DMS153 treated with DMSO at 0.1 percent for 48 hours (cell line): ENCODE measurements around the gene ARHGEF7.
"Not testable (repeated sequence)": the region's sequence is repeated elsewhere in the genome, so short reads cannot be mapped to it uniquely, and the experiment has no call there.

ENCODE experiments used
- DNase-seq: peaks from one replicate; lab custom pipeline; 2025; ENCODE audit not compliant: unreplicated experiment; lab: John Stamatoyannopoulos, UW

The ARHGEF7 gene

DNA sequence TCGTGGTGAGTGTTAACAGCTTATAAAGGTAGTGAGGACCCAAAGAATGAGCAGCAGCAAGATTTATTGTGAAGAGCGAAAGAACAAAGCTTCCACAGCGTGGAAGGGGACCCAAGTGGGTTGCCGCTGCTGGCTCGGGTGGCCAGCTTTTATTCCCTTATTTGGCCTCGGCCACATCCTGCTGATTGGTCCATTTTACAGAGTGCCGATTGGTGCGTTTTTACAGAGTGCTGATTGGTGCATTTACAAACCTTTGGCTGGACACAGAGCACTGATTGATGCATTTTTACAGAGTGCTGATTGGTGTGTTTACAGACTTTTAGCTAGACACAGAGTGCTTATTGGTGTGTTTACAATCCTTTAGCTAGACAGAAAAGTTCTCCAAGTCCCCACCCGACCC lies 74.4 kb downstream of the ARHGEF7 start:
- DNase-seq, result not testable (repeated sequence)

DNA sequence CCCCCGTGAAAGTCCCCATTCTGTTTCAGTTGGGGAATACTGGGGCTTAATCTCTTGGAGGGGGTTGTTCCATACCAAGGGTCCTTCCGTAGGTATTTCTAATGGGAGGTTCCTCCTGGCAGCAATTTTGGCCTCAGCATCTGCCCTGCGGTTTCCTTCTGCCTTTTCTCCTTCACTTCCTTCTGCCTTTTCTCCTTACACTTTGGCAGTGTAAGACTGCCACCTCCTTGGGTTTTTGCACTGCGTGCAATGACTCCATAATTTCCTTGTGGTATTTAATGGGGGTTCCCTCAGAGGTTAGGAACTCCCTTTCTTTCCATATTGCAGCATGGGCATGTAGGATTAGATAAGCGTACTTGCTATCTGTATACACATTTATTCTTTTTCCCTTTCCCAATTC lies 78.1 kb downstream of the ARHGEF7 start:
- DNase-seq, result not testable (repeated sequence)

DNA sequence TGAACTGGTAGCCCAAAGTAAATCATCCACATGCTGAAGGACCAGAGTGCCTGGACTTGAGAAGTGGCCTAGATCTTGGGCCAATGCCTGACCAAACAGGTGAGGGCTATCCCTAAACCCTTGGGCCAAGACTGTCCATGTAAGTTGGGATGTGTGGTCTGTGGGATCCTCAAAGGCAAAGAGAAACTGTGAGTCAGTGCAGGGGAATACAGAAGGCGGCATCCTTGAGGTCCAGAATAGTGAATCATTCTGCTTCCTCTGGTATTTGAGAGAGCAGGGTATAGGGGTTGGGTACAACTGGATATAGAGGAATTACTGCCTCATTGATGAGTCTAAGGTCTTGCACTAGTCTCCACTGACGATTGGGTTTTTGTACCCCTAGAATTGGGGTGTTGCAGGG lies 79.5 kb downstream of the ARHGEF7 start:
- DNase-seq, result not testable (repeated sequence)

DNA sequence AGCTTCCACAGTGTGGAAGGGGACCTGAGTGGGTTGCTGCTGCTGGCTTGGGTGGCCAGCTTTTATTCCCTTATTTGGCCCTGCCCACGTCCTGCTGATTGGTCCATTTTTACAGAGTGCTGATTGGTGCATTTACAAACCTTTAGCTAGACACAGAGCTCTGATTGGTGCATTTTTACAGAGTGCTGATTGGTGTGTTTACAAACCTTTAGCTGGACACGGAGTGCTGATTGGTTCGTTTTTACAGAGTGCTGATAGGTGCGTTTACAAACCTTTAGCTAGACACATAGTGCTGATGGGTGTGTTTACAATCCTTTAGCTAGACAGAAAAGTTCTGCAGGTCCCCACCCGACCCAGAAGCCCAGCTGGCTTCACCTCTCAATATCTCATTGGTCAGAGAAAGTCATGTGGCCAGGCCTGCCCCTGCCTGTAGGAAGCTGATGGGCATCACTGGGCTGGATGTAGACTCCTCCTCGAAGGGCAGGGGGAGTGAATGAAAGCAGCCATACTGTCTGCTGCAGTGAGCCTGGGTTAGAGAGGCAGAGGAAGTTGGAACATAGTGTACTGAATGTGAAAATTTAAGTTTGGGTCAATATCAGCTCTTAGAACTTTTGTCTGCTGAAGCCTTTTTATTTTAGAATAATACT lies 83.7 kb downstream of the ARHGEF7 start:
- not testable (repeated sequence) for DNase-seq

DNA sequence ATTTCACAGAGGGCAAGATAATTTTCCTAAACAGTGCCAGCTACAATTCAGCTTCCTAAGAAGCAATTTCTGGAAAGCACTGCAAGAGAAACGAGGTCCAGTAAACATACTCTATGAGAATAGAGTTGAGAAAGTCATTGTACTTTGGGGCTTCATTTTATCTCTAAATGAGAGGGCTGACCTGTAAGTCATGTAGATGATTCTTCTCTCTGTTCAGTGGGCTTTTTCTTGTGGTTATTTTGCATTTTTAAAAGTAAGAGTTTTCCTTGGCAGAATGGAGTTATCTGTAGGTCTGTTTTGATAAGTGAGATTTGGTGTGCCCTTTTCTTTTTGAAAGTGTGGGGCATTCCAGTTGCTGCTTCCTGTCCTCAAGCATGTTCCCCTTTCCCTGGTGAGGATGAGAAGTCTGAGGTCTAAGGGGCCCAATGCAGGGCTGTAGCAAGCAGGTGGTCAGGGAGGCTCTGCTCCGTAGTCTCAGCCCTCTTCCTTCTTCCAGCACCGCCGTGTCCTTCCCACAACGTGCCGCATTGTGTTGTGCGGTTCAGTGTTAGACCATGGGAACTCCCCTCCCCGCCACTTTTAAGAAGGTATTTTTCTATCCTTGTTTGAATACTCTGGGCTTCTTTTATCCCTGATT lies 86.3 kb downstream of the ARHGEF7 start:
- no peak for DNase-seq

DNA sequence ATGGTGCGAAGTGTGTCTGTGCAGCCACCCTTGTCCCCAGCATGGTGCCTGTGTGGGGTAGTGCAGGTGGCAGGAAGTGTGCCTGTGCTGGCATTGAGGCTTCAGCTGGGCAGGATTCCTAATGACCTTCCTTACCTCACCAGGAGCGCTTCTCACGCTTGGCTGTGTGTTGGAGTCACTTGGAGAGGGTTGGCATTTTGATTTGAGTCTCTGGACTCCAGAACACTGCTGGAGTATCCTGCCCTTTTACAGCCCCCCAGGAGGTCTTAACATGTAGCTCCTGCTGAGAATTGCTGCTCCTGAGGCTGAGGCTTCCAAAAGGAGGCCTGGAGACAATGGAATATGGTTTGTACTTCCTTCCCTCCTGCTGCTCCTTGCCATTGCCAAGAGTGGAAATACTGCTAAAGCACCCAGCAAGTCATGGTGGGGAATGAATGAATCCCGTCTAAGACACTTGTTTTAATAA lies 87.1 kb downstream of the ARHGEF7 start:
- no peak for DNase-seq

DNA sequence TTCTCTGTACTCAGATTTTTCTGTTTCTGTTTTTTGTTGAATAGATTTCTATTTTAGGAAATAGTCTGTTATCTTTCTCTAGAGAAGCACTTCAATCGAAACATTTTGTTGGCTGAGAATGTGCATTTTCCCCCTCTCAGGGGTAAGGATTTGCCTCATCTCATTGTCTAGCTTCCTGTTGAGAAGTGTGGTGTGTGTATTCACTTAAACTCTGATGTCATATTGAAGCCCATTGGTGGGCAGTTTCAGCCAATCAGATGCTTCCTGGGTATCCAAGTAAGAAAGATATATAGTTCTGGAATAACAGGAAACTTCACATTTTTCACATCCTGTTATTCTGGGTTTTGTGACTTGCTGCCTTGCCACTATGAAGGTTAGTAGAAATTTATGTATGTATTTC lies 87.6 kb downstream of the ARHGEF7 start:
- DNase-seq, result no peak

DNA sequence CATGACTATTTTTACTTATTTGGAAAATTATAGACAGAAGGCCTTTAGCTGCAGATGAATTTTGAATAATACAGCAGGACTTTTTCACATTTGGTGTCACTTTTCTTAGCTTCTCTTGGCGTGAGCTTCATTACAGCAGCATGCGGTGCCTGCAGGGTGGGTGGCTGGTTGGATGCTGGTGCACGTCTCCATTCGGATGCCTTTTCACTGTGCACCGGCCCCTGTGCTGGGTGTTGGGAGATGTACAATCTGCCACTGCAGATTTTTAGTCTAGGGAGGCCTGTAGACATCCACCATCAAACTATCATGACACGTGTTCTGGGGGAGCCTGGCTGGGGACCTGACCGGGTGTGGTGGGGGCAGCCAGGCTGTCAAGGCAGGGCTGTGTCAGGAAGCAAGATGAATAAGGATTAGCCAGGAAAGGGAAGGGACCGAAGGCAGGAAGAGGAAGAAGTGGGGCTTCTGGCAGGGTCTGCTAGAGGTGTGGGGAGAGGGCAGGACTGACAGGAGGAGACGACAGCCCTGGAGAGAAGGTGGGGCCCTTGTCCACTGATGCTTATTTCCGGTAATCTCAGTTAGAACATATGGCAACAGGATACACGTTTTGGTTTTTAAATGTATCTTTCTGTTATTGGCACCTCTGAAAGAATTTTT lies 88.8 kb downstream of the ARHGEF7 start:
- no peak for DNase-seq

DNA sequence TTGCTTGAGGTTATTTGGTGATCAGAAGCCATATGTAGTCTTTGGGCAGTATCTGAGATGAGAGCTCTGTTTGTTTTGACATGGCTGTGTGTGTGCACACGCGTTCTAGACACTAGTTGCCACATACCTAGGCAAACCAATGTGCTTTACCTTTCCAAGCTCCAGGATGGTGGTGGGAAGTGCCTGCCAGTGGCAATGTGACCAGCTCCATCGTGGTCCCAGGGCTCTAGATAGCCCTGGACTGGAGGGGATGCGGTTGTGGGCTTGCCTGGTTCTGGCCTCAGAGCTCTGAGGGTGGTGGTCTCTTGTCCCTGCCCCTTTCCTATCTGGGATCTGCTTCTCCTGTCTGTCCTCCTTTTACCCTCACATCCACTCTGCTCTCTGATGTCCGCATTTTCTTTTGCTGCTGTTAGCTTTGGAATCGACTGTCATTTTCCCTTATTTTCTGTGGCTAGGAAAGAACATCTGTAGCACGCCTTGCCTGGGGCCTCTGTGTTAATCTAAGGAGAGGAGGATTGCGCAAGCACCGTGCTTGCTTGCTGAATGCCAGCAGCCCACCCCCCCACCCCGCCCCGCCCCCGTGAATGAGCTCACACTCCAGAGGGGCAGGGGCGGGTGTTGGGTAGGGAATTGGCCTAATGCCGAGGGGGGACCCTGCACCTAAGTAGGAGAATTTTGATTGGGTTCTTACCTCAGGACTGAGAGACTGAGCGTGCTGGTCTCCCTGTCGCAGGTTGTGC lies 89.5 kb downstream of the ARHGEF7 start:
- no peak for DNase-seq

DNA sequence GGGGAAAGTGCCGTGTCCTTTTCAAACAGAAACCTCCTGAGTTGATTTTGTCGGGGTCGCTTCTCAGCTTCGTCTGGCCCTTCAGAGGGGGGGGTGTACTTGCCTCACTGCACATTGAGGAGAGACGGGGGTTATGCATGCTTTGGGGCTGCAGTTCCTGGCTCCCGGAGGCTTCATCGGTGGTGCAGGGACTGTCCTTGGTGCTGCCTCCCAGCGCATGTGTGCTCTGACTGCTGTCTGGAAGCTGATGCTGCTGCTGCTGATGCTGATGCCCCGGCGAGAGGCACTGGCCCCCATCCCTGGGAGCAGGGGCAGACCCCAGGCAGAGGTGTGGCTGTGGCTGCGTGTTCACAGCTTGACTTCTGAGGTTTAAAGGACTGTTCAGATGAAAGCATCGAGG lies 91.0 kb downstream of the ARHGEF7 start:
- no peak for DNase-seq

DNA sequence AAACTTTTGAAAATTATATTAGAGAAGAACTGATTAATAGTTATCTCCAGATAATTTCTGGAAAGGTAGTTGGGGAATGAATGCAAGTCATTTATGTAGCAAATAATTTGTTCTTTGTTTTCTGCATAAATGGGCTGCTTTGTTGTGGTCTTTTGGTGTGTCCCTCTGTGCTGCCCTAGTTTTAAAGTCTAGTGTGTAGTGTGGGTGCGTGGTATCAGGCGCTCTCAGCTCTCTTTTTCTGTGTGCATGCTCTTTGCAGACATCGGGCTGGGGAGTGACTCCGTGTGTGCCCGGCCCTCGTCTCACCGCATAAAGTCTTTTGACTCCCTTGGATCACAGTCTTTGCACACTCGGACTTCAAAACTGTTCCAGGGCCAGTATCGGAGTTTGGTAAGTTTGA lies 94.5 kb downstream of the ARHGEF7 start:
- no peak for DNase-seq

DNA sequence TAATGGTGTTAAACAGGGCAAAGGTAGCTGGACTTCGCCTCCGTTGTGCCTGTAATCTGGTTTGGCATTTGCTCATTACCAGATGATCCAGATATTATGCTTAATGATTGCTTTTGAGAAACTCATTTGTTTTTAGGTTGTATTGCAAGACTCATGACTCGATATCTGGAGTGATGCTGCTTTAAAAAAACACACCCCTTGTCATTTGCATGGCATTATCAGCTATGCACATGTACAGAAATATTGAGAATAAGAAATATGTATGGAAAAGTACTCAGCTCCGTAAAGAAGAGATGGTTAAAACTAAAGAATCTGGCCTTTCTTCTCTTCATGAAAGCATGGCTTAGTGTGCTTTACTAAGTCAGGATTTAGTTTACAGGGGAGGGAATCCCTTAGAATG lies 95.0 kb downstream of the ARHGEF7 start:
- DNase-seq, result no peak

DNA sequence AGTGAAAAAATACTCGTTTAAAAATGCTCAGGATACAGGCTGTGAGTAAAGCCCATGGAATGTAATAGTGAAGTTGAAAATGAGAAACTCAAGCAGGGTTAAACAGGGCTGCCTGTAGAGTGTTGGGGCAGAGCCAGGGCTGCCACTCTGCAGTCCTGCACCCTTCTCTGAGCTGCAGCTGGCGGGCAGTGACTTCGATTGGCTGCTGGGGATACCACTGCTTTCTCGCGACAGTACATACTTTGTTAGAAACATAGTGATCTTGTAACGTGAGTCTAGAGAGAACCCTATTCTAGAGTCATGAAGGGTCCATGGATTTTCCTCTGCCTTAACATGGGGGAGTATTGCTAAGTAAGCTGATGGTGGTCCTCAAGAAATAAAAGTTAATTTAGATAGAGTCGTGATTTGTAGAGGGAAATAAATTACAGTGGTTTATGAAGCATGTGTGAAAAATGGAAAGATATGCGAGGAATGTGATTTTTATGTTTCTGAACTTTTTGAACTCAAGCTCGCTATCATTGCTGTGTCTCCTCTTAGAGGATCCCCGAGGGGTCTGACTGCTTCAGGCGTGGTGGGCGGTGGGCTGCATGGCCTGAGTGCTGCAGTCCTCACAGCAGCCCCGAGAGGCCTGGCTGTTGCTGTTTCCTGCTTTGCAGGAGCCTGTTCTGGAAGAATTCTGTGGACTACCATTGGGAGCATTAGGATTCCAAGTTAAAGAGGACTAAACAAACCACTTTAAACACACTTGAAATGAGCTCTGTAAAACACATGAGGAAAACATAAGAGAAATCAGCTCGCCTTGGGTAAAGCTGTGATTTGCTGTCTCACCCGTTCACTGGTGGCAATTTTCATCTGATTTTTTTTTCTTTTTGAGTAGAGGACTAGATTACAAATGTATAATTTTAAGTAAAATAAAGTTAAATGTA lies 95.7 kb downstream of the ARHGEF7 start:
- DNase-seq, result no peak

DNA sequence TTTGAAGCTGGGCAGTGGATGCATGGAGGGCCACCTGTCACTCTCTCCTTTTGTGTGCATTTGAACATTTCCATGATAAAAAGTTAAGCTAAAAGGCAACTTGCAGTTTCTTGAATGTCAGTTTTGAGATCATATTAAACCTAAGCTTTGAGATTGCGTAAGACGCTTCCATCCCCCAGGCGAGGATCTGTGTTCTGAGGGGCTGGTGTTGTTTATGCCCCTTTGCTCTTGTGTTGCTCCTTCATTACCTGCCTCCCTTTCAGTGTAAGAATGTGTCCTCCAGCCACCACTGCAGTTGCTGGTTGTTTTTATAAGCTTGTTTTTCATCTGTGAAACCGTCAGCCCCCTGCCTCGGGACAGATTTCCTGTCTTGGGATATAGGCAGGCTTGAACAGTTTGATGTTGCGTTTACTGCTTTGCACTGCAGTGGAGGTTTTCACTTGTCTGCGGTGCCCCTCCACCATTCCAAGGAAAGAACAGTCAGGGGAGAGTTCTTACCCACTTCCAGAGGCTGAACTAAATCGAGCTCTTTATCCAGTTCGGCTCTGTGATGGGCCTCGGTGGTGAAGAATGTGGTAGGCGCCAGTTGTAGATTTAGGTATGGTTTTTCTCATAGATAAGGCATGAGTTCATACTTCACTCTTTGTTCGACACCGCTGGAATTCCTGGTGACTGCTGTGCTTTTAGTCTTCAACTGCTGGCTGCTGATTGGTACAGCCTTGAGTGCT lies 96.8 kb downstream of the ARHGEF7 start:
- no peak for DNase-seq

DNA sequence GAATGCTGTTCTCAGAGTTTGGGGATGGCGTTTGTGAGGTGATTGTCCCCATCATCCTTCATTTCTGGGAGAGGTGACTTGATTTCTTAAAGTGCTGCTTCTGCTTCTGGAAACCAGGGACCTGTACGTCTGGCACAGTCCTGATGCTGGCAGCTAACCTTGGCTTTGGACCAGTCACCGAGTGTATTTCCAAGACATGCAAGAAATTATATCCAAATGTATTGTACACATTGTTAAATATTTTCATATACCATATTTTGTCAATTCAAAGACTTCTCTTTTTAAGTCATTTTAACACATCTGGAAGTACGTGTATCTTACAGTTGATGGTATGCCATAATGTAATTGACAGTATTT lies 97.4 kb downstream of the ARHGEF7 start:
- no peak for DNase-seq

DNA sequence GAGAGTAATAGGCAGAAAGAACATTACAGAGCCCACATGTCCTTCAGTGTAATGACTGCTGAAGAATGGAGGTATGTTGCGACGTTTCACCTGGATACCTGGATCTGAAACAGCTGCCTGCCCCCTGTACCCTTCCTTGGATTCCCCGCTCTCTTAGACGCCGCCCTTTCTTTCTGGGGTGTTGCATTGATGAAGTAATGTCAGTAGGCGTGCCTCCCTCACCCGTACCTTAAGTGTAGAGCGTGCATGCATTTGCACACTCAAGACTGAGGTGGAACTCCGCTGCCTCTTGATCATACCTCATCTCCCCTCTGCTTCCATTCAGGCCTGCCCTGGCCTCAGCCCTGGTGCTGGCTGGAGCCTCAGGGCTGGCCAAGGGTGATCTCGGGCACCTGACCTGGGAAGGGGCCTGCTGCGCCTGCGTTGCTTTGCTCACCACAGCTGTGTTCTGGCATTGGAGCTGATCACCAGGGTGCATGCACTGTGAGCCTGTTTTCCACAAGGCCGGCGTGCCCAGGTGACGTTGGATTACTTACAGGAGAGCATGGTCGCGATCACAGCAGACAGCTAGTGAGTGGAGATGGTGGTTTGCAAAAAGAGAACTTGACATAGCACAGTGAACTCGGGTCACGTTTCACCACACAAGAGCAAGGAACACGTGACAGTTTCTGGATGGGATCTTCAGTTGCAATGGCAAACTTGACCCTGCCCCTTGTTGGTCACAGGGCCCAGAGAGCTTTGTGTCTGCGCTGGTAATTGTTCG lies 99.0 kb downstream of the ARHGEF7 start:
- no peak for DNase-seq

DNA sequence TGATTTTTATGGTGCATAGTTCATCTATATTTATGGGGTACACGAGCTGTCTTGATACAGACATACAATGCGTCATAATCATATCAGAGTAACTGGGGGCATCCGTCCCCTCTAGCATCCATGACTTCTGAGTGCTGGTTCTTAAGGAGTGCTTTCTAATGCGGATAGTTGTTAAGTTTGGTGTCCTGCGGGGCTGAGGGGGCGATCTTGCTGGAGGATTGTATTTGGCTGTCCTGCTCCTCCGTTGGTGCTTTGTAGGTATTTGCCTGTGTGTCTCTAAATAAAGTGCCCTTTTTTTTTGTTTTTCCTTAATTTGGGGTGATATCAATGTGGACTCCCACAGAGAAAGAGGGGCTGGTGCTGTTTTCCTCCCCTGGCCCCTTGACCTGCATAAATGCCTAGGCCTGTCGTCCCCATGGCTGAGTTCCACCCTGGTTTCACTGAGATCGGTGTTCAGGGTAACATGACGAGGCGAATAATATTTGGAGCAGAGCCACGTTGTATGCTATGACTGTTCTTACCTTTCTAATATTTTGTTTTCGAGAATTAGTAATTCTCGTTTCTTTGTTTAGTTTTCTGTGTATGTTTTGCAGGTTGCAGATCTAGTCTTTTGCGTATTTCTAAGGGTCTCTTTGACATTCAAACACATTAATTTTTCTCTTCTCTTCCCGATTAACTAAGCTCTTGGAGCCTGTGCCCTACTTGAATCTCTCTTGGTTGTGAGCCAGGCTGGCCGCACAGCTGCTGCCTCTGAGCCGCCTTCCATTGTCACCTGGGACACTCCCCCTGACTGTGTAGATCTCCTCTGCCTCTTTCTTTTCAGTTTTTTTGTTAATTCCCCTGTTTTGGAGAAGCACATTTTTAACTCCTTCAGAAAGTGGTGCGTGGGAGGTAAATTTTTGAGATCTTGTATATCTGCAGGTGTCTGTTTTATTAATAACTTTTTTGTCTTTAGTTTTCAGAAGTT lies 100.3 kb downstream of the ARHGEF7 start:
- DNase-seq, result peak; percentile 56
